HUES48 (cell line): ENCODE measurements around the gene NEDD4L.
"Not testable (repeated sequence)": the region's sequence is repeated elsewhere in the genome, so short reads cannot be mapped to it uniquely, and the experiment has no call there.

Source experiments
- H3K27ac ChIP-seq: one replicate; pipeline ENCODE4 v1.7.0; 2013; ENCODE audit warnings: low read depth, low read length, inconsistent platforms
- H3K27me3 ChIP-seq: 2 replicates; pipeline ENCODE4 v1.6.1; 2013; ENCODE audit warnings: mild to moderate bottlenecking, low read length; ENCODE audit not compliant: control insufficient read depth, insufficient read depth
- H3K36me3 ChIP-seq: 2 replicates; pipeline ENCODE4 v1.6.1; 2013; ENCODE audit warnings: low read length; ENCODE audit not compliant: control insufficient read depth, insufficient read depth
- H3K4me1 ChIP-seq: 2 replicates; pipeline ENCODE4 v1.6.1; 2013; ENCODE audit warnings: mild to moderate bottlenecking, low read length; ENCODE audit not compliant: control insufficient read depth, insufficient read depth
- H3K4me3 ChIP-seq: 2 replicates; pipeline ENCODE4 v1.5.1; 2013; ENCODE audit warnings: mild to moderate bottlenecking, low read depth, low read length
- H3K9ac ChIP-seq: 2 replicates; pipeline ENCODE4 v1.6.1; 2013; ENCODE audit warnings: mild to moderate bottlenecking, low read depth, low read length, moderate library complexity
- H3K9me3 ChIP-seq: 2 replicates; pipeline ENCODE4 v1.6.1; 2013; ENCODE audit warnings: low read length; ENCODE audit not compliant: control insufficient read depth, insufficient read depth

Gene NEDD4L

DNA sequence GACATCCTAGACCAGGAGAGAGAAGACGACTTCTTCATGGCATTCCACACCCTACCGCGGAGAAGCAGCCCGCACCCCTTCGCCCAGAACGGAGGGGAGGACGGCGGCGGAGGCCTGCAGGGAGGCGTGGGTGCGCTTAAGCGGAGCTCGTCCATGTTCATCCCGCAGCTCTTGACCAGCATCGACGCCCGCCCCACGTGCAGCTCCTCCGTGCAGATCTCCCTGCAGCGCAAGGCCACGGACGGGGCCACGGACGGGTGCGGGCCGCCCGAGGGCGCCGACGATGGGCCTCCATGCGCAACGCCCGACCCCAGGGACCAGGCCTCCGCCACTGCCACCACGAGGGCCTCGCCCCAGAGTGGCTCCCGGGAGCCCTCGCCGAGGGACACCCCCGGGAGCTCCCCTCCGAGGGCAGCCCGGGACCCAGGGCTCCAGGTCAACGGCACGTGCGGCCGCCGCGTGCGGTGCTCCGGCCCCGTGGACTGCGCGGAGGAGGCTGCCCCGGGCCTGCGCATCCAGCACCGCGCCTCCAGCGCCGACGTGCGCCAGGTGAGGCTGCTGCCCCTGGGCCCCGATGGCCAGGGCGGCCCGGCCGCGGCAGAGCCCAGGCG is 211.8 kb downstream of the NEDD4L start:
- Histone ChIP-seq H3K27ac (peak overlapping the region; percentile 12), H3K4me3 (no peak overlapping the region), H3K27me3 (no peaks in the 10 kb centered on the region), H3K9me3 (no peaks in the 10 kb centered on the region), H3K36me3 (peaks cover 7% of the 10 kb centered on the region), H3K9ac (no peak overlapping the region), H3K4me1 (peaks cover 73% of the 10 kb centered on the region)

DNA sequence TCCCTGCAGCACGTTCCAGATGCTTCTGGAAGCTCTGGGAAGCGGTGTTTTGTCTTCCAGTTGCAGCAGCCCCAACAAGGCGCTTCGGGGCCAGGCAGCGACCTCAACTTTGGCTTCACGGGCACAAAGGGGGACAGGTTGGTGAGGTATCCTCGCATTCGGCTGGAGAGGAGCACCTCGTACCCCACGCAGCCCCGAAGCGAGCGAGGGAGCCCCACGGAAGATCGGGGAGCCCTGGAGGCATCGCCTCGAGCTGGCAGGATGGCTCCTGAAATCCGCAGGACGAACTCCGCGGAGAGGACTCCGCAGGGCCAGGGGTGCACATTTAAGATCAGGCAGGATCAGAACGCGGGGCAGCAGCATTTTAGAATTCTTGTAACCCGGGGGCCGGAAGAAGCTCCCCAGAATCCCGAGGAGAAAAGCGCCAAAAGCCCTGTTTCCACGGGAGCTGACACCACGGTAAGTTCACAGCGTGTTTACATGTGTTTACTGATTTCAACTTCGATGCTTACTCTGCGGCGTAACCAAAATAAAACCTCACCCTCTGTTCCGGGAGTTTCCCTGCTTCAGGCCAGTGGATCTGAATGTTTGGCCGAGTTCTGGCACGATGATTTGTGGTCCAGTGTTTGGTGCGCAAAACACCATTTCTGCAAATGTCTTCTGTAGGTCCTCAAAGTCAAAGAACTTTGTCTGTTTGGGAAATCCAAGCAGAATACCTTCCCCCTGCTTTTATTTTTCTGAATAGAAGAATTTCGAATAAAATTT is 212.5 kb downstream of the NEDD4L start:
- no peak overlapping the region for H3K9ac ChIP-seq
- no peaks in the 10 kb centered on the region for H3K27me3 ChIP-seq
- H3K4me3 ChIP-seq: no peak overlapping the region
- peaks cover 73% of the 10 kb centered on the region for H3K4me1 ChIP-seq
- H3K9me3 ChIP-seq: no peaks in the 10 kb centered on the region
- peaks cover 7% of the 10 kb centered on the region for H3K36me3 ChIP-seq
- no peak overlapping the region for H3K27ac ChIP-seq

DNA sequence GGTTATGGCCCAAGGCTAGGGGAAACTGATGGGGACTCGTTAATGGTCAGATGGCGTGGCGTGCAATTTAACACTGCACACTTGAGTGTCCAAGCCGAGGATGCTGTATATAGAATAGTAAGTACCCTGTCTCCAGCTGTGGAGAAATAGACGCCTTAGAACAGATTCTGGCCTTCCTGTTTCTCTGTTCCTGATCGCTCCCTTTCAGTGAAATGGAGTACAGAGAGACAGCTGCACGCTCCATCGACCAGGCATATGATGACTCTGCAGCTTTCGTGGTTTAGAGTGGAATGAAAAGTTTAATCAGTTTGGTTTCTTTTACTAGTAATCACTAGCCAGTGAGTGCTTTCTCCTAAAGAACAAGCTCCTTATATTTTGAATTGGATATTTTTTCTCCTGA is 213.4 kb downstream of the NEDD4L start:
- Histone ChIP-seq H3K27ac (no peak overlapping the region), H3K36me3 (peaks cover 7% of the 10 kb centered on the region), H3K27me3 (no peaks in the 10 kb centered on the region), H3K4me3 (no peak overlapping the region), H3K9me3 (no peaks in the 10 kb centered on the region), H3K4me1 (peaks cover 64% of the 10 kb centered on the region), H3K9ac (no peak overlapping the region)

DNA sequence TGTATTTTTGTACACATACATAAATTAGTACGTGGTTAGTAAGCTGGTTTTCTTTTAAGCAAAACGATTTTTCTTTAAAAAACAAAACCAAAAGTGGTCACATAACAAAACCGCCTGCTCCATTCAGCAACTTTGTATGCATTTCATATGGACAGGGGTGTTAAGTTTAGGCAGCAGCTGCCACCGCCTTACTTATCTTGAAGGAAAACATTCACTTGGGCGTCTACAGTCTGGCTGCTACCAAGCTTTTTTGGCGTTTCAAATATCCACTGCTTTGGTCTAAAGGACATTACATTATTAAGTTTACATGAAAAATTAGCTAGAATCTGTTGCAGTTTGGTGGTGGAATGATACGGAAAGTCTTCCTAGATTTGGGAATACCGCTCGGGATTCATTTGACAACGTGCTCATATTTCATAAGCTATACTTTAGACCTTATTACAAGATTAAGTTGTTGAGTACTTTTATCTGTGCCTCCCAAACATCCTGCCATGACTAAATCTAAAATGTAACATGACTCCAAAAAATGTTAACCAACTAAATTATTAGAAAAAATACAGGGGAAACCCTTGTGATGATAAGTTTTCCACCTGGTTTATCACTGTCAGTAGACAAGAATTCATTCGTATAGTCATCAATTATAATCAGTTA is 214.8 kb downstream of the NEDD4L start:
- Histone ChIP-seq H3K27ac (no peak overlapping the region), H3K9ac (no peak overlapping the region), H3K4me1 (peaks cover 64% of the 10 kb centered on the region), H3K4me3 (no peak overlapping the region), H3K27me3 (no peaks in the 10 kb centered on the region), H3K36me3 (peaks cover 7% of the 10 kb centered on the region), H3K9me3 (no peaks in the 10 kb centered on the region)

DNA sequence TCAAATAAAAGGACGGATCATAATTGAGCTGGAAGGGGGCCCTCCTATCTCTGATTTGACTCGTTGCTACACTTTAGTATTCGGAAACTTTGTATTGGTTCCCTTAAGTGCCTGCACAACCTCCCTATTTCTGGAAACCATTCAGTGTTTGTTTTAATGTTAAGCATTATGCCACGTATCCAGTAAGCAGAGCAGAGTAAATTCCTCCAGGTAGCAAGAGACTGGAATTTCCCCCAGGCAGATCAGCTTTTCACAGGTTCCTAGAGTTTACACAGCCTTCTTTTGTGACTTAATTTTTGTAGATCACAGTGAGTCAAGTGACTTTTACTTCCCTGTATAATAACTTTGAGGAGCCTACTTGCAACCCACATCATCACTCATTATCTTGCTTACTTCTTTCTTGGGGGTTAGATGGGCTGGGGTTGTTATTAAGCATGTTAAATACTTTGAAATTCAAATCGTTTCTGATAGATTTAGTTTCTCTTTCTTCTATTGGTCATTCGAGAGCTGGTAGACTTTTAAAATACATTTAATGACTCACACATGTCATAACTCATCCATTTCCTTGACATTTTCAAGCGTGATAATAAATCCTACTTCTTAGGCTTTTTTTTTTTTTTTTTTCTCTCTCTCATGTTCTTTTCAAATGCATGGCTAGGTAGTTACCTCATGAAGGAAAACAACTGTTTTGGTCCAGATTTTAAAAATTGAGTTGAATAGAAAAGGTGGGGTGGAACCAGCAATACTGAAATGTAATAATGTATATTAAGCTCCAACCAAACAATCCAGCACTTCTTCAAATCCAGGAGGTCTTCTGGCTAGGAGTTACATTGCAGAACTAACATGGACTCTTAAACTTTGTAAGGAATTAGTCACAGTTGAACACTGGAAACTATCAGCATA is 219.3 kb downstream of the NEDD4L start:
- H3K27ac ChIP-seq: peak overlapping the region; percentile 6
- H3K27me3 ChIP-seq: no peaks in the 10 kb centered on the region
- H3K36me3 ChIP-seq: no peaks in the 10 kb centered on the region
- no peak overlapping the region; the same call in 1 of the 2 replicates for H3K9ac ChIP-seq
- no peak overlapping the region for H3K4me3 ChIP-seq
- H3K9me3 ChIP-seq: no peaks in the 10 kb centered on the region
- peaks cover 31% of the 10 kb centered on the region for H3K4me1 ChIP-seq

DNA sequence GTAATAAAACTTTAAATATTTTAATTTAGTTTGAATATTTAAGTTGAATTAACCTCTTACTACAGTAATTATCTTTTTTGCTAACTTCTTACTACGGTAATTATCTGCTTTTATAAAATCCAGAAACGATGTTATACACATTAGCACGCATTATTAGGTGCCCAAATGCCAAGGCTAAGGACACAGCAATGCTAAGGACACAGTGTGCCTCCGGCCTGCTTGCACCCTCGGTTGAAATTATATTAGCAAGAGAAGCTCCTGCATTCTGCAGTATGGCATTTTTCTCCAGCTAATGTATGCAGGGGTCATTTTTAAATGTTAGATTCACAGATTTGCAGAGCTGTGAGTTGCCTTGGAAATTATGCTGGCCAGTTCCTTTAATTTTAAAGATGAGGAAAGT is 220.0 kb downstream of the NEDD4L start:
- Histone ChIP-seq H3K36me3 (no peaks in the 10 kb centered on the region), H3K9me3 (no peaks in the 10 kb centered on the region), H3K4me3 (no peak overlapping the region), H3K27ac (no peak overlapping the region), H3K4me1 (peaks cover 28% of the 10 kb centered on the region), H3K9ac (no peak overlapping the region), H3K27me3 (no peaks in the 10 kb centered on the region)

DNA sequence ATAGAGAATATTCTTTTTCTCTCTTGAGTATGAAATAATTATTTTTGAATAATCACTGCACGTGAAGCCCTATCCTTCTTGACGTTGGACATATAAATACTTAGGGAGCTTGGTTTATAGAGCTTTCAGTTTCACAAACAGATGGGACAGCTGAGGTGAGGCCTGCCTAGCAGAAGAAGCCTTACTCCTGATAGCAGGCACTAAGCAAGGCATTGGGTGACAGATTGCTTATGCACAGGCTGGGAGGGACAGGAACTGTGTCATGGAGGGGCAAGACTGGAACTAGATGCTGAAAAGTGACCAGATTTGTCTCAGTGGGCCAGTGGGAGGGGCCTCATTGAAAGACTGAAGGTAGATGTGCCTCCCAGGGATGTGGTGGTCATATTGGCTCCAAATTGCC is 220.8 kb downstream of the NEDD4L start:
- Histone ChIP-seq H3K27me3 (no peaks in the 10 kb centered on the region), H3K9ac (no peak overlapping the region), H3K36me3 (no peaks in the 10 kb centered on the region), H3K4me3 (no peak overlapping the region), H3K4me1 (peaks cover 26% of the 10 kb centered on the region), H3K9me3 (no peaks in the 10 kb centered on the region), H3K27ac (no peak overlapping the region)

DNA sequence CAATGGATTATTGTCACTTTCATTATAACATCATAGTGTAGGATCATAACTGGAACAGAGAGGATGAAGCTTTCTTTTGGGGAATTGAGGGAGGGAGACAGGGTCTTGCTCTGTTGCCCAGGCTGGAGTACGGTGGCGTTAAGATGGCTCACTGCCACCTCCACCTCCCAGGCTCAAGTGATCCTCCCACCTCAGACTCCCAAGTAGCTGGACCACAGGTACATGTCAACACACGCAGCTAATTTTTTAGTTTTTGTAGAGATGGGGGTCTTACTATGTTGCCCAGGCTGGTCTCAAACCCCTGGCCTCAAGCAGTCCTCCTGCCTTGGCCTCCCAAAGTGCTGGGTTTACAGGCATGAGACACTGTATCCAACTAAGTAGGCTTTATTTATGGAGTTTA is 221.5 kb downstream of the NEDD4L start:
- not testable (repeated sequence) for H3K9ac ChIP-seq, H3K4me3 ChIP-seq, H3K36me3 ChIP-seq, H3K27ac ChIP-seq, H3K9me3 ChIP-seq, H3K27me3 ChIP-seq
- H3K4me1 ChIP-seq: peaks cover 21% of the 10 kb centered on the region

DNA sequence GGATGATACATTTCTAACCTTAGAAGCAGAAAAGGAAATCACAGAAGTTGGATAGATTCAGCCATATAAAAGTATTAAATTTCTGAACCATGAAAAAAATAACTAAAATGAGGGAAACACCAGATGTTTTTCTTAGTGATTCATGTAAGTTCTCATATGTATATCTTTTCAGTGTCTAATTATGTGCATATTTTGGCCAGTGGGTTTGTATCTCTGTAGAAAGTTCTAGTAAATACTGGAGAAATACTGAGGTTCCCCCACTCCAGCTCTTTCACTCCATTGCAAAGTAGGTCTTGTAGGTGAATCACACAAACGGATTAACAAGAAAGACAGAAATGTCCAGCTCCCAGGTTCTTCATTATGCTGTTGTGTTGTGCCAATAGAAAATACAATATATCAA is 222.3 kb downstream of the NEDD4L start:
- Histone ChIP-seq H3K9ac (no peak overlapping the region), H3K27ac (no peak overlapping the region), H3K4me3 (no peak overlapping the region), H3K4me1 (peaks cover 21% of the 10 kb centered on the region), H3K36me3 (no peaks in the 10 kb centered on the region), H3K27me3 (no peaks in the 10 kb centered on the region), H3K9me3 (no peaks in the 10 kb centered on the region)

DNA sequence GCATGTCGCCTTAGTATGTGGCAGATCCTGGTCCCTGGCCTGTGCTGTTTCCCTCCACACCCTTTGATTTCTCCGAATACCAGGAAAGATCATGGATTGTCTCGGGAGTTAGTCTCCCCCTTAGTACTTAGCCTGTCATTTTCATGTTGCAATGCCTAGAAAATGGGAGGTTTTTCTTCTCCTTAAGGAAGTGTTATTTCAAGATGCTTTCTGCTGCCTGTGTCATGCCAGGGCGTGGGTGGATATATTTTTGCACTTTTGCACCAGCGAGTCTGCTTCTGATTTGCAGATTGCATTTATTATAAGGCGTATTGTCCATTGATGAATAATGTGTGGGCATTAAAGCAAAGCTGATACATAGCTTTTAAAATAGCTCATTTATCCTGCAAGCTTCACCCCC is 223.5 kb downstream of the NEDD4L start:
- Histone ChIP-seq H3K9me3 (no peaks in the 10 kb centered on the region), H3K4me1 (peaks cover 24% of the 10 kb centered on the region), H3K4me3 (no peak overlapping the region), H3K27ac (no peak overlapping the region), H3K27me3 (no peaks in the 10 kb centered on the region), H3K36me3 (no peaks in the 10 kb centered on the region), H3K9ac (no peak overlapping the region)
